DND-41 (cell line): Measurements from ENCODE around the gene CAV1.

ENCODE experiments used
- ATAC-seq: fragments of 200-7000 bp; cut with Tn5 transposase; 3 replicates; pipeline ENCODE4 v1.9.1; 2021; ENCODE audit warnings: low read depth; ENCODE audit not compliant: insufficient read depth
- DNase-seq: peaks from one replicate; pipeline ENCODE4 v3.0.0-alpha.2; 2020
- H2AFZ ChIP-seq: 2 replicates; pipeline ENCODE4 v1.6.0; 2012; ENCODE audit warnings: low read depth, low read length
- H3K27ac ChIP-seq: 2 replicates; pipeline ENCODE4 v1.5.1; 2012; ENCODE audit warnings: low read length, inconsistent platforms
- H3K27me3 ChIP-seq: fragments of 200-600 bp; sonication (generic); 2 replicates; pipeline ENCODE4 v1.6.0; 2012; ENCODE audit warnings: low read length, mild to moderate bottlenecking, inconsistent platforms; ENCODE audit not compliant: insufficient read depth, poor library complexity
- H3K36me3 ChIP-seq: 2 replicates; pipeline ENCODE4 v1.5.1; 2012; ENCODE audit warnings: low read length, inconsistent platforms; ENCODE audit not compliant: insufficient read depth
- H3K4me1 ChIP-seq: 2 replicates; pipeline ENCODE4 v1.5.1; 2012; ENCODE audit warnings: mild to moderate bottlenecking, low read length; ENCODE audit not compliant: insufficient read depth
- H3K4me2 ChIP-seq: 2 replicates; pipeline ENCODE4 v1.6.0; 2012; ENCODE audit warnings: mild to moderate bottlenecking, moderate library complexity, low read length, inconsistent platforms; ENCODE audit not compliant: insufficient read depth
- H3K4me3 ChIP-seq, 2 experiments: fragments of 200-600 bp in 1 of 2; shearing (Covaris generic) in 1 of 2; 2 replicates each; pipeline ENCODE4 v1.5.1; 2012 to 2016; ENCODE audit warnings: inconsistent platforms in 2 of 2, low read length in 2 of 2, mild to moderate bottlenecking in 2 of 2, low read depth in 1 of 2, moderate library complexity in 1 of 2
- H3K79me2 ChIP-seq: 2 replicates; pipeline ENCODE4 v1.6.0; 2012; ENCODE audit warnings: low read length, inconsistent platforms; ENCODE audit not compliant: insufficient read depth
- H3K9ac ChIP-seq: 2 replicates; pipeline ENCODE4 v1.6.0; 2012; ENCODE audit warnings: low read depth, mild to moderate bottlenecking, inconsistent platforms, low read length, moderate library complexity
- H3K9me3 ChIP-seq: 2 replicates; pipeline ENCODE4 v1.5.1; 2012; ENCODE audit warnings: low read length, moderate library complexity, mild to moderate bottlenecking, inconsistent platforms; ENCODE audit not compliant: insufficient read depth, severe bottlenecking
- H4K20me1 ChIP-seq: 2 replicates; pipeline ENCODE4 v1.6.0; 2012; ENCODE audit warnings: low read length; ENCODE audit not compliant: insufficient read depth
- EZH2 ChIP-seq: IDR thresholded peaks from 3 replicates; pipeline ENCODE4 v1.6.1; 2012; ENCODE audit warnings: borderline replicate concordance, low read depth, mild to moderate bottlenecking, moderate library complexity, low read length, inconsistent platforms; ENCODE audit not compliant: severe bottlenecking
- TF ChIP-seq, protein P1 (sequence below): IDR thresholded peaks from 2 replicates; pipeline ENCODE4 v1.5.1; 2012; ENCODE audit warnings: borderline replicate concordance, low read length, moderate library complexity, mild to moderate bottlenecking; ENCODE audit not compliant: poor library complexity, severe bottlenecking; ENCODE audit errors: extremely low read depth

CAV1 gene

DNA sequence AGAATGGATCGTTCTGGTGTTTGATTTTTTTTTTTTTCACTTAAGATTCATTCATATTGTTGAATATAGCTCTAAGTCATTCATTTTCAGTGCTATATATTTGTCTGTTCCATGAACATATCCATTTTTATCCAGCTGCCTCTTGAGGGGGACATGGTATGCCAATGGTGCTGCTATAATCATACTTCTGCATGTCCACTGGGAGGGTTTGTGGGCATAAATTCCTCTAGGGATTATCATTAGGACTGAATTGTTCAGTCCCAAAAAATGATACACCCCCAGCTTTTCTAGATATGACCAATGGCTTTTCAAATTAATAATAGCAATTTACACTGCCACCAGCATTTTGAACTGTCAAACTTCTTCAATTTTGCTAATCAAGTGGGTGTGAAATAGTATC lies 41.1 kb downstream of the CAV1 start:
- H2AFZ ChIP-seq = no peak overlapping the region
- no peak overlapping the region for H3K27ac ChIP-seq
- no peaks in the 10 kb centered on the region for H3K4me1 ChIP-seq
- H3K4me2 ChIP-seq = no peak overlapping the region
- no peak overlapping the region for H3K9ac ChIP-seq
- ATAC-seq (no peak), DNase-seq (no peak)
- H3K4me3 ChIP-seq = no peak overlapping the region
- no peaks in the 10 kb centered on the region for H3K36me3 ChIP-seq
- TF ChIP-seq, protein P1, sequence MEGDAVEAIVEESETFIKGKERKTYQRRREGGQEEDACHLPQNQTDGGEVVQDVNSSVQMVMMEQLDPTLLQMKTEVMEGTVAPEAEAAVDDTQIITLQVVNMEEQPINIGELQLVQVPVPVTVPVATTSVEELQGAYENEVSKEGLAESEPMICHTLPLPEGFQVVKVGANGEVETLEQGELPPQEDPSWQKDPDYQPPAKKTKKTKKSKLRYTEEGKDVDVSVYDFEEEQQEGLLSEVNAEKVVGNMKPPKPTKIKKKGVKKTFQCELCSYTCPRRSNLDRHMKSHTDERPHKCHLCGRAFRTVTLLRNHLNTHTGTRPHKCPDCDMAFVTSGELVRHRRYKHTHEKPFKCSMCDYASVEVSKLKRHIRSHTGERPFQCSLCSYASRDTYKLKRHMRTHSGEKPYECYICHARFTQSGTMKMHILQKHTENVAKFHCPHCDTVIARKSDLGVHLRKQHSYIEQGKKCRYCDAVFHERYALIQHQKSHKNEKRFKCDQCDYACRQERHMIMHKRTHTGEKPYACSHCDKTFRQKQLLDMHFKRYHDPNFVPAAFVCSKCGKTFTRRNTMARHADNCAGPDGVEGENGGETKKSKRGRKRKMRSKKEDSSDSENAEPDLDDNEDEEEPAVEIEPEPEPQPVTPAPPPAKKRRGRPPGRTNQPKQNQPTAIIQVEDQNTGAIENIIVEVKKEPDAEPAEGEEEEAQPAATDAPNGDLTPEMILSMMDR = no peak
- no peak for TF ChIP-seq EZH2
- no peaks in the 10 kb centered on the region for H3K79me2 ChIP-seq
- H4K20me1 ChIP-seq = no peaks in the 10 kb centered on the region
- H3K9me3 ChIP-seq = no peaks in the 10 kb centered on the region
- H3K27me3 ChIP-seq = peaks cover 3% of the 10 kb centered on the region

DNA sequence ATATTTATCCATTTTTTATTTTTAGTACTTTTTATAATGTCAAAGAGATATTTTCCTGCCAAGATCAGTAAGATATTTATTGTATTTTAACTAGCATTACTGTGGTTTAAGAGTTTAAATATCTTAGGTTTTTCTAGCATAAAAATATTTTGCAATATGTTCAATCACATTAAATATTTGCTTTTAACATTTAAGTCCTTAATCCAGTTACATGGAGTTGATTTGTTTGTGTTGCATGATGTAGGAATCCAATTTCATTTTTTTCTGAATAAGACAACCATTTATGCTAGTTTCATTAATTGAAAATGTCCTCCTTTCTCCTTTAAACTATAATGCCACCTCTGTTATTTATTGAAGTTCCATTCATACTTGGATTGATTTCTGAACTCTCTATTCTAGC lies 41.8 kb downstream of the CAV1 start:
- Histone ChIP-seq H4K20me1 (no peaks in the 10 kb centered on the region), H3K36me3 (no peaks in the 10 kb centered on the region), H3K79me2 (no peaks in the 10 kb centered on the region), H3K4me1 (no peaks in the 10 kb centered on the region), H3K27me3 (peaks cover 3% of the 10 kb centered on the region), H3K9ac (no peak overlapping the region), H3K4me3 (no peak overlapping the region), H3K4me2 (no peak overlapping the region), H2AFZ (no peak overlapping the region), H3K27ac (no peak overlapping the region), H3K9me3 (no peaks in the 10 kb centered on the region)
- TF ChIP-seq EZH2 = no peak
- TF ChIP-seq, protein P1 = no peak
- DNase-seq = no peak
- no peak for ATAC-seq

DNA sequence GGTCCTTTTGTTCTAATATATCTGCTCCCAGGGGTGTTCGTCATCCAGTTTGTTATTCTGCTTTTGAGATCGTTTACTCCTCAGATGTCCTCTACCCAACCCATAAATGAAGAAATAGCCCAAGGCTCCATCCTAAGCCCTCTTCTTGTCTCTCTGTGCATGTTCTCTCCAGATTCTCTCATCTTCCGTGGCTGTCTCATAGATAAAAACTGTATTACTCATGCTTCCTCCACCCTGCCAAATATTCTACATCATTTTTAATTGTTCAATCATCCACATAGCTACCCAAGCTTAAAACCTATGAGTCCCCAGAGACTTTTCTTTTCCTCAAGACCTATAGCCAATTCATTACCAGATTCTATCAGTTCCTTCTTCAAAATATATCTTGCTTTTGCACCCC lies 44.9 kb downstream of the CAV1 start:
- no peak for TF ChIP-seq EZH2
- TF ChIP-seq, protein P1 = no peak
- H3K9ac ChIP-seq = no peak overlapping the region
- H3K4me2 ChIP-seq = no peak overlapping the region
- ATAC-seq (no peak), DNase-seq (no peak)
- H3K79me2 ChIP-seq = no peaks in the 10 kb centered on the region
- no peaks in the 10 kb centered on the region for H3K9me3 ChIP-seq
- H2AFZ ChIP-seq = no peak overlapping the region
- H3K4me1 ChIP-seq = no peaks in the 10 kb centered on the region
- peaks cover 5% of the 10 kb centered on the region for H3K27me3 ChIP-seq
- no peaks in the 10 kb centered on the region for H4K20me1 ChIP-seq
- no peaks in the 10 kb centered on the region for H3K36me3 ChIP-seq
- no peak overlapping the region for H3K27ac ChIP-seq
- no peak overlapping the region for H3K4me3 ChIP-seq

- H3K36me3 ChIP-seq = no peaks in the 10 kb centered on the region
- TF ChIP-seq, protein P1 = no peak
- no peak for TF ChIP-seq EZH2
- H3K4me2 ChIP-seq = no peak overlapping the region
- H3K4me3 ChIP-seq = no peak overlapping the region
- H3K79me2 ChIP-seq = no peaks in the 10 kb centered on the region
- no peak overlapping the region for H2AFZ ChIP-seq
- H3K9ac ChIP-seq = no peak overlapping the region
- H3K4me1 ChIP-seq = no peaks in the 10 kb centered on the region
- ATAC-seq (no peak), DNase-seq (no peak)
- peaks cover 5% of the 10 kb centered on the region for H3K27me3 ChIP-seq
- no peak overlapping the region for H3K27ac ChIP-seq
- H4K20me1 ChIP-seq = no peaks in the 10 kb centered on the region
- no peaks in the 10 kb centered on the region for H3K9me3 ChIP-seq
These were observed 45.5 kb downstream of the CAV1 start for GRCh38 chr7:116570306-116570705.
